Spinal cord (tissue), 10 donors: ENCODE data around the gene CMSS1. TPM values are rescaled to one million over a fixed set of nuclear protein-coding genes. Genes with fewer than 3 reads are reported as not detected.

ENCODE experiments used
- DNase-seq, 6 donors: peaks; one replicate each; pipeline versions ENCODE4 v3.0.0 to v3.0.0-alpha.2; 2013 to 2015; ENCODE audit warnings: low spot score in 6 of 6, low read depth in 4 of 6
- H3K27ac ChIP-seq: one replicate; pipeline ENCODE4 v1.5.1; 2013; ENCODE audit warnings: low read depth, low read length, control low read depth
- H3K27me3 ChIP-seq: one replicate; pipeline ENCODE4 v1.6.1; 2013; ENCODE audit warnings: low read length; ENCODE audit not compliant: control insufficient read depth, insufficient read depth
- H3K36me3 ChIP-seq: one replicate; pipeline ENCODE4 v1.6.1; 2013; ENCODE audit warnings: low read length; ENCODE audit not compliant: control insufficient read depth, insufficient read depth
- H3K4me1 ChIP-seq: one replicate; pipeline ENCODE4 v1.6.1; 2013; ENCODE audit warnings: low read length; ENCODE audit not compliant: control insufficient read depth, insufficient read depth
- H3K4me3 ChIP-seq: one replicate; pipeline ENCODE4 v1.5.1; 2013; ENCODE audit warnings: low read depth, low read length, control low read depth
- H3K9me3 ChIP-seq: one replicate; pipeline ENCODE4 v1.6.1; 2013; ENCODE audit warnings: low read length; ENCODE audit not compliant: control insufficient read depth, insufficient read depth
- WGBS: methylation state at CpG from one replicate; pipeline ENCODE4 v1.1.5; 2013; ENCODE audit warnings: missing lambda C conversion rate; ENCODE audit not compliant: insufficient coverage; 5-methylcytosine and 5-hydroxymethylcytosine counted together
- polyA plus RNA-seq, 2 donors: library from polyadenylated mRNA; unstranded; fragments of 120-200 nt; gene quantifications; one replicate each; pipeline ENCODE4 v1.2.1, GENCODE V29; 2013; ENCODE audit not compliant: insufficient read length in 2 of 2
- total RNA-seq, 2 donors: library from RNA; depleted of rRNA in 1 of 2; stranded (reverse); fragments of 120-200 nt in 1 of 2; fragments of >200 nt in 1 of 2; gene quantifications; one replicate each; pipeline versions ENCODE4 v1.2.3 to v1.2.4, GENCODE V29; 2013 to 2014
- donor health status: healthy.

Gene CMSS1
- total and polyA plus RNA-seq, 4 donors: 19.9 to 50.4 (median 36.3) TPM

- 100% methylated on average over 1 of the region's 2 CpGs for WGBS
- Histone ChIP-seq H3K4me1 (no peaks in the 10 kb centered on the region), H3K36me3 (no peaks in the 10 kb centered on the region), H3K4me3 (no peak overlapping the region), H3K9me3 (no peaks in the 10 kb centered on the region), H3K27ac (no peak overlapping the region), H3K27me3 (no peaks in the 10 kb centered on the region)
- no peak for DNase-seq
Measured at GRCh38 chr3:100005665-100006393, 188.2 kb downstream of the CMSS1 start.

GRCh38 chr3:100006570-100007271 is 189.1 kb downstream of the CMSS1 start:
- no CpG with 5 or more reads among the region's 2 CpGs for WGBS
- H3K4me3 ChIP-seq: no peak overlapping the region
- H3K27ac ChIP-seq: no peak overlapping the region
- H3K36me3 ChIP-seq: no peaks in the 10 kb centered on the region
- no peaks in the 10 kb centered on the region for H3K9me3 ChIP-seq
- H3K4me1 ChIP-seq: no peaks in the 10 kb centered on the region
- peak in 1 of 6 donors; percentile 19 for DNase-seq
- no peaks in the 10 kb centered on the region for H3K27me3 ChIP-seq

- Histone ChIP-seq H3K36me3 (no peaks in the 10 kb centered on the region), H3K27me3 (no peaks in the 10 kb centered on the region), H3K9me3 (no peaks in the 10 kb centered on the region), H3K27ac (no peak overlapping the region), H3K4me1 (no peaks in the 10 kb centered on the region), H3K4me3 (no peak overlapping the region)
- WGBS: no CpG with 5 or more reads among the region's 3 CpGs
- DNase-seq: no peak
Measured at GRCh38 chr3:100007313-100007712, 189.7 kb downstream of the CMSS1 start.

- Histone ChIP-seq H3K27me3 (no peaks in the 10 kb centered on the region), H3K4me1 (no peaks in the 10 kb centered on the region), H3K27ac (no peak overlapping the region), H3K36me3 (no peaks in the 10 kb centered on the region), H3K9me3 (no peaks in the 10 kb centered on the region), H3K4me3 (no peak overlapping the region)
- DNase-seq: peak in 1 of 6 donors; percentile 20
Measured at GRCh38 chr3:100008081-100008698, 190.5 kb downstream of the CMSS1 start.

- H3K27ac ChIP-seq: no peak overlapping the region
- no peaks in the 10 kb centered on the region for H3K9me3 ChIP-seq
- no peaks in the 10 kb centered on the region for H3K4me1 ChIP-seq
- no peak for DNase-seq
- H3K36me3 ChIP-seq: no peaks in the 10 kb centered on the region
- no peak overlapping the region for H3K4me3 ChIP-seq
- H3K27me3 ChIP-seq: no peaks in the 10 kb centered on the region
- WGBS: 100% methylated on average over 1 of the region's 5 CpGs
Measured at GRCh38 chr3:100009276-100010086, 191.8 kb downstream of the CMSS1 start.

GRCh38 chr3:100010087-100010417 is 192.4 kb downstream of the CMSS1 start:
- DNase-seq: no peak
- peaks cover 1% of the 10 kb centered on the region for H3K9me3 ChIP-seq
- H3K4me1 ChIP-seq: no peaks in the 10 kb centered on the region
- no peak overlapping the region for H3K27ac ChIP-seq
- no peak overlapping the region for H3K4me3 ChIP-seq
- H3K27me3 ChIP-seq: no peaks in the 10 kb centered on the region
- no CpG with 5 or more reads among the region's 1 CpG for WGBS
- H3K36me3 ChIP-seq: no peaks in the 10 kb centered on the region

GRCh38 chr3:100018806-100019205 is 201.1 kb downstream of the CMSS1 start:
- peaks cover 3% of the 10 kb centered on the region for H3K9me3 ChIP-seq
- H3K27me3 ChIP-seq: no peaks in the 10 kb centered on the region
- DNase-seq: no peak
- H3K36me3 ChIP-seq: no peaks in the 10 kb centered on the region
- no peak overlapping the region for H3K27ac ChIP-seq
- no peaks in the 10 kb centered on the region for H3K4me1 ChIP-seq
- no peak overlapping the region for H3K4me3 ChIP-seq

- H3K27me3 ChIP-seq: no peaks in the 10 kb centered on the region
- no CpG with 5 or more reads among the region's 1 CpG for WGBS
- no peak overlapping the region for H3K27ac ChIP-seq
- H3K4me1 ChIP-seq: no peaks in the 10 kb centered on the region
- H3K36me3 ChIP-seq: no peaks in the 10 kb centered on the region
- no peak for DNase-seq
- peaks cover 3% of the 10 kb centered on the region for H3K9me3 ChIP-seq
- H3K4me3 ChIP-seq: no peak overlapping the region
Measured at GRCh38 chr3:100019719-100020118, 202.1 kb downstream of the CMSS1 start.

- H3K36me3 ChIP-seq: no peaks in the 10 kb centered on the region
- 91% methylated on average over 8 of the region's 9 CpGs for WGBS
- no peaks in the 10 kb centered on the region for H3K4me1 ChIP-seq
- H3K9me3 ChIP-seq: no peaks in the 10 kb centered on the region
- H3K27ac ChIP-seq: no peak overlapping the region
- H3K4me3 ChIP-seq: no peak overlapping the region
- H3K27me3 ChIP-seq: no peaks in the 10 kb centered on the region
- no peak for DNase-seq
Measured at GRCh38 chr3:100020876-100021644, 203.4 kb downstream of the CMSS1 start.
